CD1c-positive myeloid dendritic cell (primary cell): ENCODE data around the gene CHST1.

Experiments
- DNase-seq: peaks from one replicate; pipeline ENCODE4 v3.0.0-alpha.2; 2016; ENCODE audit errors: extremely low spot score

The CHST1 gene

DNA sequence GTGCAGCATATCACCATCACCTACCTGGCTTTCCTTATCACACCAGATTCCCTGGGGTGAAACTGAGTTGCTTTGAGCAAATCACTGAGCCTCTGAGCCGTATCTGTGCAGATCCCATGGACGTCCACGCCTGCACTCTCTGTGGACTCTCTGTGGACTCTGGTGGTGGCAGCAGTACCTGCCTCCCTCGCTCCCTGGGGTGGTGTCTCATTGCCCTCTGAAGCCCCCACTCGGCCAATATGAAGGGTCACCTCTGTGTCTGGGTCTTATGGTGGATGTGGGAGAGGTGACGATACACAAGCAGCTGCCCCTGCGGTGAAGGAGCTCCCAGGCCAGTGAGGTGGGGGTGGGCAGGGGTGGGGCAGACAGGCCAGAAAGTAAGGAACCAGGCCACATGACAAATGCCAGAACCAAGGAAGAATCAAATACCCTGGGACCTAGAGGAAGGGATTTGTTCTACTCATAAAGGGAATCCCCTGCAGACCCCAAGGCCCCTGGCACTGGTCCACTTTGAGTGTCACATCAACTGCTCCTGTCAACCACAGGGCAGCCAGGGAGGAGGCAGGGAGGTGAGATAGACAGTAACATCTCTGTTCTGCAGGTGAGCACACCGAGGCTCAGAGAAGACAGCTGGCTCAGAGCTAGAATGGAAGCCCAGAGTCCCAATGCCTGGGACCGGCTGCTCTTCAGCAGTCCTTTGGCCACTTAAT lies 9.2 kb upstream of the CHST1 start:
- no peak for DNase-seq

DNA sequence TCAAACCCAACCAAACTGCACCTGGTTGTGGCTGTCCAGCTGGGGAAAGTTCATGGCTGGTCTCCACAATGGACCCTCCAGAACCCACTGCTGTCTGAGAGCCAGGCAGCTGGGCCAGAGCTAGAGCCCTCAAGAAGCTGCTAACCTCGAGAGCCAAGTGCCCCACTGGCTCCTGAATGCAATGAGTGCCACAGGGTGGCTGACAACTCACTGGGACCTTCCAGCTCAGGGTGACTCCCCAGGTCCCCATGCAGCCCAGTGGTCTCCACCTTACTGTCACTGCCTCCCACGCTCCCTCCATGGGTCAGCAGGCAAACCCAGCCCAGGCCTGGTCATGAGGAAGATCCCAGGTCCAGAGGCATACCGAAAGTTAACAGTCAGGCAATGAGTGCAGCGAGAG lies 8.0 kb upstream of the CHST1 start:
- DNase-seq = no peak

DNA sequence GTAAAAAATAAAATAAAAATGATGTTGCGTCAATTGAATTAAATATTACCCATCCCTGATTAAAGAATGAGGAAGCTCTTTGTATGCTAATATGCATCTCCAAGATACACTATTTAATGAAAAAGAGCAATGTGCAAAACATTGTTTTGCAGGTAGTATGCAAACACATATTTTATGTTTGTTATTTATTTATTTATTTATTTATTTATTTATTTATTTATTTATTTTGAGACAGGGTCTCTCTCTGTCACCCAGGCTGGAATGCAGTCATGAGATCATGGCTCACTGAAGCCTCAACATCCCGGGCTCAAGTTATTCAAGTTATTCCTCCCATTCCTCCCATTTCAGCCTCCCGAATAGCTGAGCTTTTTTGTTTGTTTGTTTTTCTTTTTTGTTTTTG lies 7.2 kb upstream of the CHST1 start:
- no peak for DNase-seq

DNA sequence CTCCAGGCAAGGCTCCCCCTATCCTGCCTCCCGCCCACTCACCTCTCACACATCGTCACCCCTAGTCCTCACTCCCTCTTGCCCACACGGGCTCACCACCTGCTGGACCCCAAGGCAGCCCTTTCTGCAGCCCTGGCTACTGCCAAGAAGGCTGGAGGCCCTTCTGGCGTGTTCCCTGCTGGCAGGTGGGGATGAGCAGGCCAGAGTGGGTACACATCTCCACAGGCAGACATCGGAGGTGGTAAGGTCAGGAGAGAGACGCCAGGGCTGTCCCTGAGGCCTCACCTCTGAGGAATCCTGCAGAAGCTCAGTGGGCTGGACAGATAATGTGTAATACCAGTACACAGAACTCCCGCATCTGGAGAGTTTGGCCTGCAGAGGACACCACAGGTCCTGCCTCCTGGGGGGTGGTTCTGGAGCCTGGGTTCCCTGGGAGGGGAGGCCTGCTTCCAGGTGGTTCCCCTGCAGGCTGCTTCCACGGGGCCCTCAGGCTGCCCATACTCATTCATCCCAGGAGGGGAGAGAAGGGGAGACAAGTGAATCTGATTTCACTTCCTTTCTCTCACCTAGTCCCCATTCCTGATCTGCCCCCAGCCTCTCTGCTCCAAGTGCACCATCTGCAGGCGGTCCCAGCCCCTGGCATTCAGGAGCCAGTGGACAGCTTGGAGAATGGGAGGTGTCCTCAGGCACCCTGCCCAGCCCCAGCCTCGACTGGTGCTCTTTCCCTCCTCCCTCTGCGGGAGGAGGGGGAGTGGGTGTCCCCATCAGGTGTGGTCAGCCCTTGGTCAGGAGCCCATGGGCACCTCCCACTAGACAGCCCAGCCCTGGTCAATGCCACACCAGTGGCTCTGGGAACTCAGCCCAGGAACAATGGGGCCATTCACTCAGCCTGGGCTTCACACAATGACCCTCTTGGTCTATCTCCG lies 6.1 kb upstream of the CHST1 start:
- no peak for DNase-seq

DNA sequence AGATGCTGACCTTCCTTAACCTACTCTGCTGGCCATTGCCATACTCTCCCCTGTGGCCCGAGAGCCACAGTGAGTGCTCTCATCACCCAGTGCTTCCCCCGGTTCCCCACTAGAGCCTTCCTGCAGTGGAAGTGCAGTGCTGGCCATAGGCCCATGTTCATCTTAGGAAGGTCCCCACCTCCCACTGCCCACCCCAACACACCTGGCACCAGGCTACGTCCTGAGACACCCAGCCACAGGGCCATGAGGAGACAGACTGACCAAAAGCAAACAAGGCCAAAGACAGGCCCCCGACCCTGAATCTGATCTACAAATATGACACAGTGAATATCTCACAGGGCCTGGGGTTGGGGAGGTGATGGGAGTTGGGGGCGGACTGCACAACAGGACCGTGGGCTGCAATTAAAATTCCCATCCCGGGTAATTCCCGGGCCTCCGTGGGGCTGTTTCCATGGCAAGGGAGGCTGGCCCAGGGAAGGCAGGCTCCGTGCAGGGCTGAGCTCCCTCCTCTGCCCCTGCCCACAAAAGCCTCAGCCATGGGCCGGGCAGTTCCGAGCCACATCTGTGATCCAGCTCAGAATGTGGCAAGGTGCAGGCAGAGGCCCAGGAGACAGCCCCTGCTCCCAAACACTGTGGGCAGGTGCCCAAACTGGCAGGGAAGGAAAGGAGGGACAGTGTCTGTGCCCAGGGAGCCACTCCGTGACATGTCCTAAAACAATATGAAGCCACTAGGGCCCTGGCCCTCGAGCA lies 5.1 kb upstream of the CHST1 start:
- no peak for DNase-seq

DNA sequence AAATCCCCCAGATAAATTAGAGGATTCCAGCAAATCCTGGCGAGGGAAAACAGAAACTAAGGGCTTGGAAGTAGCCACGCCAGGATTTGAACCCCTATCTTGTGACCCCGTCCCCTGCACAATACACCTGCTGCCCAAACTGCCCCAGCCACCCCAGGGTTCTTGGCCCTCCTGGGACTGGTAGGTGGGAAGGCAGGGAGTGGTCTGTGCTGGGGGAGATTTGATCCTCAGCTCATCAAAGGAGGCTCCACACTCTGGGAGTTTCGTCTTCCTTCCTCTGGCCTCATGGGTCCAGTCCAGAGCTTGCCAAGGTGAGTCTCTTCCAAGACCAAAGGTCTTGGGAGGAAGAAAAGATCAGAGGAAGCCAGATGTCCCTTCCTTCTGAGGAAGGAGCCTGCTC lies 4.5 kb upstream of the CHST1 start:
- DNase-seq = no peak

DNA sequence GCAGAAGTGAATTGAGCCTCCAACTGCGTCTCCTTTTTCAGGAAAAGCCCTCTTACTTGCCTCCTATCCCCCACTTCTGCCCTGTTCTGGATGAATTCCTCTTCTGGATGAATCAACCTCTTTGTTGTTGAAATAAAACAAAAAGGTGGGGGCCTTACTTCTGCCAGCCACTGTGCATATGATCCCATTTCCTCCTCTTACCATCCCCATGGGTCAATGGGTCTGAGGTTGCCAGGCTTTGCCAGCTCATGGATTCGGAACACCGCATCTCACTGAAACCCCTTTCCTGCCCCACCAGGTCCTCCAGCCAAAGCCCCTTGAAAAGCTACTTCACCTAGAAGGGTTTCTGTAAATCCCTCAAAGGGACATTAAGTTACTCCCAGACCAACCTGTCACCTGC lies 3.7 kb upstream of the CHST1 start:
- DNase-seq = no peak

DNA sequence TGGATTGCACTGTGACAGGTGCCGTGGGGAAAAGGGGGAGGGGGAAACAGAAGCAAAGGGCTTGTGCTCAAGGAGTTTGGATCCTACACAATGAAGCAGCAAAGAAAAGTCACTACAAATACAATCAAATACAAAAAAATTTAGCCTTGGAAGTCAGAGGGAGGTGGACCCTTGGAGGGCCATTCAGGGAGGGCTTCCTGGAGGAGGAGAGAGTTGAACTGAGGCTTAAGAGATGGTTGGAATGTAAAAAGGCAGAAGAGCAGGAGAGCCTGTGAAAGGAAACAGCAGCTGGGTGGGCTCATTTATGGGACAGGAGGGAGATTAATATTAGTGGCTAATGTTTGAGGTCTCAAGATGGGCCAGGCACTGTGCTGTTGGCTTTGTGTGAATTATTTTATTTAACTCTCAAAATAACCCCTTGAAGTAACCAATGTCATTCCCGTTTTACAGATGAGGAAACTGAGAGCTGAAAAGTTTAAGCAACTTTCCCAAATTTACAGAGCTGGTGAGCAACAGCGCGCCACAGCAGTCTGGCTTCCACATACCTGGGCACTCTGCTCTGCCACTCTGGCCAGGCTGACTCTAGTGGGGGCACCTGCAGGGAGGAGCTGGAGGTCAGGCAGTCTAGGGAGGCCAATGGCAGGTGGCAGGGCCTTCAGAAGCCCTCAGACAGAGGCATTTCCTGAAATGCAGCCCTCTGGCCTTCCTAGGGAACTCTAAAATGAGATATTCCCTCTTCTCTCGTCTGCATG lies 2.7 kb upstream of the CHST1 start:
- no peak for DNase-seq

DNA sequence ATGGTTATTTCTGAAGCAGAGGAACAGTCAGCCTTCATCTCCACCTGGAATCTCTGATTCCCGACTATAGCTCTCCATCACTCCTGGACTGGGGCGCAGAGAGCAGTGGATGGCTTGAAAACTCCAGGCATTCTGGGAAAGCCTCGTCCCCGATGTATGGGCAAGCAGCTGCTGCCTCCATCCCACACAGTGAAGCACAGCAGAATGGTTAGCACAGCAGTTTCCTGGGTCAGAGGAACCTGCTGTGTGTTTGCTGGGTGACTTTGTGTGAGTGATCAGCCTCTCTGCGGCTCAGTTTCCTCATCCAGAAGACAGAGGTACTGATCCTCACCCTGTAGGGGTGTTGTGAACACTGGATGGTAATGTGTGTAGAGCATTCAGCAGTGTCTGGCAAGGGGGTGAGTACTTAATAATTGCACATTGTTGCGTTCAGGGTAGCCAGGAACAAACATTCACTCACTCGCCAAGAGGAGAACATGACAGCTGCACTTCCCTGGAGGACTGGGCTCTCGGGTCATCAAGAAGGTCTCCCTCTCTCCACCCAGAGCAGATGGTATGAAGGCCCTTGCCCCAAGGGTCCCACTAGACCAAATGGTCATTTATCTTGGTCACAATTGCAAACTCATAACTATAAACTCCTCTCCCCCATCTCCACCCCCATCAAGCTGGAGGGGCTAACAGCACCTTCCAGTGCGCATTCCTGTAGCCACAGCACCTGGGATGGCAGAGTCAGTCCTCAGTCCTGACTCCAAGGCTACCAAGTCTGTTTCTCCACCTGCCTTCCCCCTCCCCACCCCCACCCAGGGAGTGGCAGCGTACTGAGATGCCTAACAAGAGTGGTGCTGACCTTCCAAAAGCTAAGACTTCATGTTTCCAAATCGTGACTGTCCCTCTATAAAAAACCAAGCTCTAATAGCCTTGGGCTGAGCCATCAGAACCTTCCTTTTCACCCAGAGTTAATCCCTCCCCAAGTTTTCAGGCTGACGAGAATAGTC lies 1.5 kb upstream of the CHST1 start:
- no peak for DNase-seq

DNA sequence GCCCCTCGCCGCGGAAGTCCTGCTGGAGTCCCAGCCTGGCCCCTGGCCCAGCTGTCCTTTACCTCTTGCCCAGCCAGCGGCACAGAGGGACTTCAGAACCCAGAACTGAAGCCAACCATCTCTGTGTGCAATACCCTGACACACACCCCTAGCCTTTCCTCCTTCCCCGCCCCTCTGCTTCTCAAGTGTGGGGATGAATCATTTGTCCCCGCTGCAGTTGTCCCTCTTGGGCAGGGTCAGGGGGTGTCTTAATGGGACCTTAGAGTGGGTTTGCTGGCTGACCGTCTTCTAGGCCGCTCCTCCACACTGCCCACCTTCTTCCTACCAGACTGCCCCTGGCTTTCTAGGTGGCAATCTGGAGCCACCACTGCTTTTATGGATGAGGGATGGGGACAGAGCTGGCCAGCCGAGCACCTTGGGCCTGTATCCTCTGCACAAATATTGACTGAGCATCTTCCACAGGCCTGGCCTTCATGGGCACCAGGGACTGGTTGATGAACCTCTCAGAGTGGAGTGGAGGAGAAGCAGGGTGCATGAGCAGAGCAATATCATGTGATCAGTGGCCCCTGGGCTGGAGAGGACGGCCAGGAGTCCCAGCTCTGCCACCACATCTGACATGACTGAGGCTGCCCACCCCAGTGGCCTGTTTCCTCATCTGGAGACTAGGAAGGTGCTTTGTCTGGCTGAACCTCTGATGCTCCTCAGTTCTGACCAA lies 668 bp upstream of the CHST1 start:
- no peak for DNase-seq

DNA sequence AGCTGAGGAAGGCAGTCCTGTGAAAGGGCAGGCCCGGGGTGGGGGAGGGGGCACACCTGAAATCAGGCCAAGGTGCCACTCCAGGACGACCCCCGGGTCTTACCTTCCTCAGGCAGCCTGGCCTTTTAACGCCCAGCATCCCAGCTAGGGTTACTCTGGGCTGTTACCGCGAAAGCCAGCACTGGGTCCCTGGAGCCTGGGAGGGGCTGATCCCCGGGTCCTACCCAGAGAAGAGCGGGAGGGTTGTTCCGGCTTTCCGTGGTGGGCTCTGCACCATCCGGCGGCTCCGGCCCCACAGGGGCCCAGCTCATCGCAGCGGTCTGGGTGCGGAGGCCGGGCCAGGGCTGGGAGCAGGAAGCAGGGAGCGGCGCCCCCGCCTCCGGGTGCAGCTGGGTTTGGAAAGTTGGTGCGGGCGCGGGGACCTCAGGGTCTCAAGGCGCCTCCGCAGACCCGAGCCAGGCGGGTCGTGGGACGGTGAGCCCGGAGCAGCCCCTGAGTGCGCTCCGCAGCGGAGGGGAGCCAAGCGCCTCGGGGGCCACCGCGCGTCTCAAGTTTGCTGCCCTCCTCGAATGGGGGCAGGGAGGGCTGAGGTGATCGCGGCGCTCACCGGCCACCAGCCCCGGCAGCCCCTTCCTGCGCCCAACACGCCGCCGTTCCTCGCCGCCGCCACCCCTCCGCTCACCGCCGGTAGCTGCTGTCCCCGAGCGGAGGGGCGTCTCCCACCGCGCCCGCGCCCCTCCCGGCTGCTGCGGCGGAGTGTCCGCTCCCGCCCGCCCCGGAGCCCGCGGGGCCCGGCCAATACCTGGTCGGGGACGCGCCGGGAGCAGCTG lies 831 bp downstream of the CHST1 start:
- no peak for DNase-seq

DNA sequence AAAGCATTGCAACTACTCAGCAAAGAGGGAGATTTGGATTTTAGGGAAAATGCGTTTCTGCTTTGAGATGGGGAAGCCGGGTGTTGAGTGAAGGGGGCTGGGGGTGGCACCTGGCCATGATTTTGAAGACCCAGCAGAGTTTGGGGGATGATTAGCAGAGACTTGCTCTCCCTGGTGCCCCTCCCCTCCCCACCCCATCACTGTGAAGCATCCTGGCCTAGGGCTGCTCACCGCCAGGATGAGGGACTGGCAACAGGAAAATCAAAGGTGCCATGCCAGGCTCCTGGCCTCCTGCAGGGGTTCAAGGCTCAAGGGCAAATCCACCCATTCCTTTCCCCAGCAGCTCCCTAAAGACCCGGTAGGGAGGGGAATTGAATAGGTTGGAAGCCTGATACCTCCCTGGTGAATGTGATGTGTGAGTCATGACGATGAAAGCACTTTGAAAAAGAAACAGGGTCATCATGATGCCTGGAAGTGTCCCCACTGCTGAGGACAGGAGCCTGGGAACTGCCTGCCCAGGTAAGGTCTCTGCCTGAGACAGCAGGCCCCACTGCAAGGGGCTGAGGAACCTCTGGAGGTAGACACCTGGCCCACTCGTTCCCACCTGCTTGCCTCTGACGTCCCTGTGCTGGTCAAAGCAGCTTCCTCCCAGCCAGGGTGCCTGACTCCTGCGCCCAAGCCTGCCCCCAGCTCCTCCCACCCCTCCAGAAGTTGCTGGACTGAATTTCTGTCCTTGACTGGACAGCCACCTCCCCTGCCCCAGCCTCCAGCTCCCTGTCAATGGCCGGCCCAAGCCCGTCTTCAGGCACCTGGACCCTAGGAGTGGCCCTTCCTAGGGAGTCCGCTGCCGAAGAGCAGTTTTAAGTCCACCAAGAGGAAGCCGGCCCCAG lies 1.7 kb downstream of the CHST1 start:
- DNase-seq = no peak

DNA sequence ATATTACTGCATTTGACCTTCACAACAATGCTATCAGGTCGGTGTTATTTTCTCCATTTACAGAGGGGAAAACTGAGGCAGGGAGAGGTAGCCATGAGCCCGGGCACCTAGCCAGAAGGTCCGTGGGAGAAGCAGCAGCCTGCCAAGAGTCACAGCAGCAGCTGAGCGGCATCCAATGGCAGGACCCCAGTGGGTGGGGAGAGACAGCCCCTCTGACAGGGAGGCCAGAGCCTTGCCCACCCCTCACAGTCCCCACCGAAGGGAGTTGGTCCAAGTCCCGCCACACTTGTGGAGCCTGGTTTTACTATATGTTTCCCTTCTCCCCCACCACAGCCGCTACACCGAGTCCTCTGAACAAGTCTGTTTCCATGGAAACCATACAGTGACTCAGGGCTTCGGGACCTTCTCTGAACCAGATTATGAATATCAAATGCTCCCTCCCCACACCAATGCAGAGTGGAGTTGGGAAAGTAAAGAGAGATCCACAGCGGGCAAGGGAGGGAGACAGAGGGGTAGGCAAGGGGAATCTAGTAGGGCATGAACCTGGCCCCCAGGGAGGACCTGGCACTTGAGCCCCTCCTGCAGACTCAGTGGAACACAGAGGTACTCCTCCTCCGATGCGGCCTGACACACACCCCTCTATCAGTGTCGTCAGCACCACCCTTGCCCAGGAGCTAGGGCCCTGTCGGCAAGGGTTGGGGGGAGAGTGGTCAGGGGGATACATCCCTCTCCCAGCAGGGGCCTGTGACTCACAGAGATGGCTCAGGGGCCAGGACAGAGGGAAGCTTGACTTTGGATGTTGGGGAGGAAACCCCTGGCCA lies 2.5 kb downstream of the CHST1 start:
- peak; percentile 47 for DNase-seq

DNA sequence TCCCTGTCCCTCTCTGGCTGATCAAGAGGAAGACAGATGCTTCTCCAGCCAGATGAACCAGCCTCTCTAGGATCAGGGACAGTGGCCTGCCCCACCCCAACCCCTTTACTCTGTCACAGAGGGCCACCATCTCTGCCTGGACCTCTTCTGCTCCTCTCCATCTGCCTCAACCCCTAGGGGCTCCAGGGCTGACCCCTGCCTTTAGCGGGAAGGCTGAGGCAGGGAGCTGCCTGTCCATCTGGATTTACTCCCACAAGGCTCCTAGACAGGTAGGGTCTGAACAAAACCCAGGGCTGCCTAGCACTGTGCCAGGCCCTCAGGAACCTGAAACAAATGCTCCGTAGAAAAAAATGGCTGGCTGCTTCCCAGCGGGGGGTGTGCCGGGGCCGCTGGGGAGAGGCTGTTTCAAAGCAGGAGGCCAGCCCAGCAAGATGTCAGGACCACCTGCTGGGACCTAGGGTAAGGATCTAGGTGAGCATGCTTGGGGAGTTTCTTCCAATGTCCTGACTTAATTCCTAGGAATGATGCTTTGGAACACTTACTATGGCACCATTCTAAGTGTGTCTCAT lies 3.2 kb downstream of the CHST1 start:
- DNase-seq = no peak

DNA sequence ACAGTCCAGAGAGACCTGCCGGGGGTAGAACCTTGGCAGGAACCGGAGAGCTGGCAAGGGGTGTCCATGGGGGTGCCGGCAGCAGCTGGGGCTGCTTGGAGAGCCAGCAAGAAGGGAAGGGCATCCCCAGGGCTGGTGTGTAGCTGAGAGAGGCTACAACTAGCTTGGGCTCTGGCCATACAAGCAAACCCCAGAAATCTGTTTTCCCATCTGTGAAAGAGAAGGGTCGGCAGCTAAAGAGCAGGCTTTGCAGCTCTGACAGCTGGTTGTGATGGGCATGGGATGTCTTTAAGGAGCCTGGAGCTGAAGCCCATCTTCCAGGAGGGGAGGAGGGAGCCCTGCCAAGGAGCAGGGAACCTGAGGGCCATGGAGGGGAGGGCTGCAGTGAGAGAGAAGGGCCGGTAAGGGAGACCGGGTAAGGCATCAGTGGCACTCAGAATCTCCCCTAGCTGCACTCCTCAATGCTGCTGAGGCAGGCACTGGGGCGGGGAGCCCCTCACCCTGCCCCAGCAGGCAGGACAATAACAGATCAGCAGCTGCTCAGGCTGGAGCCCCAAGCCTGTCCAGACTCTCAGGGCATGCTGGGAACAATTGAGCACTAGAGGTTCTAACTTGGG lies 3.9 kb downstream of the CHST1 start:
- DNase-seq = no peak

DNA sequence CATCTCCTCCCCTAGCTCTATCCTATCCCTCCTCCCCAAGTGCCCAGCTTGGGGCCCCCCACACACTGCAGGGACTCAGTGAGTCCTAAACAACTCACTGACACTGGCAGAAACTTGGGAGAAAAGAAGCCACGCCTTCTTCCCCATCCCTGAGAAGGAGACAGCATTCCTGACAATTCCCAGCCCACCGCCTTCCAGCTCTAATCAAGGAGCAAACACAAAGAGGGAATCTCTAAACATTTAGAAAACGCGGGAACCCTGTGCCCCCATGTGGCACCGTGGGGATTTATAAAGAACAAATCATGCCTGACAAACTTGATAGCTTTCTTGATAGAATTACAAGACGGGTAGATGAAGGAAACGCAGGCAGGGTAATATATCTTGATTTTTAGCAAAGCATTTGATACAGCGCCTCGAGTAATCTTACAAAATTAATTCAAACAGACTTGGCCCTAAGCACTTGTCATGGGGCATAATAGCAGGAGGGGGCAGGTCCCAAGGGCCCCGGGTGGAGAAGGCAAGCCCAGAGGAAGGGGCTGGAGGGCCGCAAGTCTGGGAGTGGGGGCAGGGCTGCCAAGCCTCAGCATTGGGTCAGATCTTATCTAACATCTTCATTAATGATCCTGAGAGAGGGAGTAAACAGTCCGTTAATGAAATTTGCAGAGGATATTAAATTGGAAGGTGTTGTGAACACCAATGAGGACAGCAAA lies 4.5 kb downstream of the CHST1 start:
- DNase-seq = no peak
